Activated CD4-positive, alpha-beta T cell treated with anti-CD3 and anti-CD28 coated beads for 48 hours (primary cell): ENCODE results near the gene EXOC3.
"Not testable (repeated sequence)": the region's sequence is repeated elsewhere in the genome, so short reads cannot be mapped to it uniquely, and the experiment has no call there.

Experiments used
- DNase-seq: peaks from one replicate; pipeline ENCODE4 v3.0.0-alpha.2; 2020

The EXOC3 gene

DNA sequence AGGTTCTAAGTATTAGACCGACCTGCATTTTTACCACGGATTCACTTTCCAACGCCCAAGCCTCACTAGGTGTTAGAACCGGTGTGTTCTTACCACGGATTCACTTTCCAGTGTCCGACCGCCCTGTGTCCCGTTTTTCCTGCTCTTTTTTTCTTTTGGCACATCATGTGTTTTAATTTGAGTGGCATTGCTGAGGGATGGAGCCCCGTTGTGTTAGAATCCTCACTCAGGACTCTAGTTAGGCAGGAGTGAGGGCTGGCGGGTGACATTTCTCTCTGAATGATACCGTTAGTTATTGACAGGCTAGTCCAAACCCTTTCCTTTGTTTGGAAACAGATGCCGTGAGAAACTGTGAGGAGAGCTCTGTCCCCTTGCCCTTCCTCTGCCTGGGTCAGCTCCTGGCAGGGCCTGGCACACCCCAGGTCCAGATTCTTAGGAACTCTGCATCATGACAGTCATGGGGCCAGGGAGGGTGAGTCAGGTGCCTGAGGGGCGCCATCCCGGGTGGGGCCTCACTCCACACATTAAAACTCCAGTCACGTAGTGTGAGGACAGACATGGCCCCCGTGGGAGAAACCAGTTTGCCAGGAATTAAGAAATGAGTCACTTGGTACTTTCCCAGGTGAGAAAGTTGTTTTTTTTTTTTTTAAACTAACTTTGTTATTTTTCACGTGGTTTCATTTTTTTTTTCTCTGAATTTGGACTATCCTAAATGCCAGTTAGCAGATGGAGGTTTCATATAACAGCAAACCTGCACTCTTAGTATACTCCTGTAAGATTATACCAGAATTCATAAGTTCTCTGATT lies 15.8 kb downstream of the EXOC3 start:
- peak; percentile 82 for DNase-seq

DNA sequence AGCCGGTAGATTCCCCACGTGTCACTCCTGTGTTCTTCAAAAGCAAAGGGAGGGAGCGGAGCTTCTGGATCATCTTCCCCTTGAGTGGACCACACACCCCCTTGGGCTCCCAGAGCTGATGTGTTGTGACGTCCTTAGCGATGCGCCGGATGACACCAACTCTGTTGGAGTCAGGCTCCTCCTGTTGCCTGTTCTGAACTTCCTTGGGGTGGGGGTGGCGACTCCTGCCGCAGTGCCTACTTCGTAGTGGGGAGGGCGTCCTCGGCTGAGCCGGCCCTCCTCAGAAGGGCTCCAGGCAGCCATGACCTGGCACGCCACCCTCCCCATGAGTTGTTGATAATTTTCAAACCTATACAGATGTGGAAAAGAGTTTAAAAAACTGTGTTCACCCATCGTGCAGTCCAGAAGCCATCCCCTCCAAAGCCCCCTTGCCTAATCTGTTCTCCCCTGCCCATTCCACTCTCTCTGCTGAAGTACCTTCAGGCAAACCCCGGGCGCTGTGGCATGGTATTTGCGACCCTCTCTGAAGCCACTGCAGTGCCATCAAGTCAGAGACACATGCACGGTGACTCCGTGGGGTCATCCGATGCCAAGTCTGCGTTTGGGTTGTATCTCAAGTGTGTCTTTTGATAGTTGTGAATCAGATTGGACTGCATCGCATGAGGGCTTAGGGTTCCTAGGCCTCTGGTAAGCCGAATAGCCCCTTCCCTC lies 16.7 kb downstream of the EXOC3 start:
- DNase-seq = no peak

DNA sequence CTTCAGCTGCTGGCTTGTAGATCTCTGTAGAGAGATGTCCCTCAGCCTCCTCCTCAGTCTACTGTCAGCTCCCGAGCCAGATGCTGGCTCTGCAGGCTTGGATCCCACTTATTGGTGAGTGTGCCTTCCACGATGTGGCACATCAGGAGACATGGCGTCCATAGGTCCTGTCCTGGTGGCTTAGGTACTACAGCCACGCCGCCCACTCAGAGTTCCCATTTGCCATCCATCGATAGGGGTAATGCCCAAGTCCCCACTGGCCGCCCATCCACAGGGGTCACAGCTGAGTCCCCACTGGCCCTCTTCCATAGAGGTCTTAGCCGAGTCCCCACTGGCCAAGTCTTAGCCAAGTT lies 17.3 kb downstream of the EXOC3 start:
- DNase-seq = no peak

DNA sequence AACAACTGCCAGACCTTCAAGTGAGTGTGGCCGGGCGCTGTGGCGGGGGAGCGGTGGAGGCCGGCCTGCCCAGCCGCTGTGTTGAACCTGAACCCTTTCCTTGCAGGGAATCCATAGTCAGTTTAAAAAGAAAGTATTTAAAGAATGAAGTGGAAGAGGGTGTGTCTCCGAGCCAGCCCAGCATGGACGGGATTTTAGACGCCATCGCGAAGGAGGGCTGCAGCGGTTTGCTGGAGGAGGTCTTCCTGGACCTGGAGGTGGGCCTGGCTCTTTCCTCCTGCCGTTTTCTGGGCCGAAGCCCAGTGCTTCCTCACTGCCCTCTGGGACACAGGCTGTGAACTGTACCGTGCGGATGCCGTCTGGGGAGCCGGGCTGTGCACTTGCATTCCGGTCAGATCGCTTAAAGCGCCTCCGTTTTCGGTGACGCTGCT lies 19.1 kb downstream of the EXOC3 start:
- no peak for DNase-seq

DNA sequence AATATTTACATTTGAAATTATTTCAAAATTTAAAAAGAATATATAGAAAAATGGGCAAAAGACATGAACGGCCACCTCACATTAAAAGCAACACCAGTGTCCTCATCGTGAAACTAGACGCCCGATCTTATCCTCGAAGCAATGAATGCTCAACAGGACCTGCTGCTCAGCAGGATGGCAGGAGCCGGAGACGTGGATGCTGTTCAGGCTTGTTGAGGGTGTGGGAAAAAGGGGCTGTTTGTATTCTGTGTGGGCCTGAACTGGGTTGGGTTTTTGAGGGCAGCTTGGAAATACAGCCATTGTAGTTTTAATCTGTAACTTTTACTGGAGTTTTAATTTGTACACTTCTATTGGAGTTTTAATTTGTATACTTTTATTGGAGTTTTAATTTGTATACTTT lies 20.3 kb downstream of the EXOC3 start:
- DNase-seq = no peak

DNA sequence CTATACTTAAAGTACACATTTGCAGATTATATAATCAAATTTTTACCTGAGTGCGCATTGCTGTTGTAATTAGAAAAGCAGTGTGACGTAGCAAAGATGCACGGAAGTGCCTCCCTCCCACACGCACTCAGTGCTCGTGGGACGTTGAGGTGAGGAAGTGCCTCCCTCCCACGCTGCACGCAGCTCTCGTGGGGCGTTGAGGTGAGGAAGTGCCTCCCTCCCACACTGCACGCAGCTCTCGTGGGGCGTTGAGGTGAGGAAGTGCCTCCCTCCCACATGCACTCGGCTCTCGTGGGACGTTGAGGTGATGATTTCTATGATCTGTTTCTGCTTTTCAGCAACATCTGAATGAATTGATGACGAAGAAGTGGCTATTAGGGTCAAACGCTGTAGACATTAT lies 21.0 kb downstream of the EXOC3 start:
- peak; percentile 72 for DNase-seq

DNA sequence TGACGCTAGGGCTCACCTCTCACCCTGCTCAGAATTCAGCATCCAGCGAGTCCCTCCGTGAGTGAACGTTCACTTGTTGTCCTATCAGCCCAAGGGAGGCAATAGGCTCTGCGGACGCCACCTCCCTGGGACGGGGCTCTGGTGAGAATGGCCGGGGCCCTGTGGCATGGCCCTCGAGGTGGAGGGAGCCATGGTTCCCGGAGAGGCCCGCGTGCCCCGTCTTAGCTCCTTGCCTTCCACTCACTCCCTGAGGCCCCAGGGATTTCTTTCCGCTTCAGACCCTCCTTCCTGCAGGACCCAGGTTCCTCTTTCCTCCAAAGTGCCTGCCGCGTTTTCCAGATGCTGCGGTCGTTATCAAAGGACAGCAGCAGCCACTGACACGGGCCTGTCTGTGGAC lies 21.5 kb downstream of the EXOC3 start:
- no peak for DNase-seq

DNA sequence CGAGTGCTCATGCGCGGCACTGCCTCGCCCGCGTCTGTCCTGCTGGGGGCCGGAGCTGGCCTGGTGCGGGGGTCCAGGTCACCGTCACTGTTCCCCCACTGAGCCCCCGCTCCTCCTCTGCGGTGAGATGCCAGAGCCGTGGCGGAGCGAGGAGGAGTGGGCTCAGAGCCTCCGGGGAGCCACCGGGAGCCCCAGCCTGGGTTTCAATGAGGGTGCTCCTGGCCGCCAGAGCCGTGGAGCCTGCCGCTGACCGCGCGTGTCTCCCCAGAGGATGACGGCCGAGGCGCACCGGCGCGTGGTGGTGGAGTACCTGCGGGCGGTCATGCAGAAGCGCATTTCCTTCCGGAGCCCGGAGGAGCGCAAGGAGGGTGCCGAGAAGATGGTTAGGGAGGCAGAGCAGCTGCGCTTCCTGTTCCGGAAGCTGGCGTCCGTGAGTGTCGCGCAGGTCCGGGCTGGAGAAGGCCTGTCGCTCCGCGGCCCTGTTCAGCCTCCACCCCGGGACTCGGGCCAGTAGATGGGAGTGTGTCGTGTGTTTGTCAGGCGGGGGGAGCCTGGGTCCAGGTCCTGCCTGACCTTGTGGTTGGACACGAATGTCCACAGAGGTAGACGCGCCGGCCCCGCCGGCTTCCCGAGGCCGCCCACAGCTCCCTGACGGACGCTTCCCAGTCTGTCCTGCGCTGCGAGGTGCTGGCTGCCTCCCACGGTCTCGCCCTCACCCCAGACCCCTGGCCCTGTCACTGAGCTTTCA lies 22.0 kb downstream of the EXOC3 start:
- no peak for DNase-seq

DNA sequence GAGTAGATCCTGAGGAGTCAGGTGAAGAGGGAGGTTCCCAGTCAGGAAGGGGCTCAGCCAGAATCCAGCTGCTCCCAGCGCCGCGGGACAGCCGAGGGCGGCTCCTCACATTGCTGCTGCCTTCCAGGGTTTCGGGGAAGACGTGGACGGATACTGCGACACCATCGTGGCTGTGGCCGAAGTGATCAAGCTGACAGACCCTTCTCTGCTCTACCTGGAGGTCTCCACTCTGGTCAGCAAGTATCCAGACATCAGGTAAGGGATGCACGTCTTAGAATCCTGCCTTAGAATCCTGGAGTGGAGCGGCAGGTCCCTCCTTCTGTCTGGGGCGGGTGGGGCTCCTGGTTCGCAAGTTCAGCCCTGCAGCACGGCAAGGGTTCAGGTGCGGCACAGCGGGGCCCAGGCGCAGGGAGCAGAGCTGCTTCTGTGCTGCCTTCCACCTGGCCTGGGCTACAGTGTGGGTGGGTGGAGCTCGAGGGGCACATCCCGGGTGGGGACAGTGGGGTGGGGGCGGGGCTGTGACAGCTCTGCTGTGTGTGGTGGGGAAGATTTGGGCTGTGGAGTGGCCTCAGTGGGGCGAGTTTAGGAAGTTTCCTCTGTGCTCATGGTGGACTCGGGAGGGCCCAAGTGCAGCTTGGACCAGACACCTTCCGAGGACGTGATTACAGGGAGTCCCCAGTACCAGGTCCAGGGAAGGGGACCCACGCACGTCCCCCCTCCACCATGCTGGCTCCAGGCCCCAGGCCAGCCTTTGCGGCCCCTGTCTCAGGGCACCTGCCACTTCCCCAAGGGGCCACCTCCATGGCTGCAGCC lies 22.8 kb downstream of the EXOC3 start:
- no peak for DNase-seq

DNA sequence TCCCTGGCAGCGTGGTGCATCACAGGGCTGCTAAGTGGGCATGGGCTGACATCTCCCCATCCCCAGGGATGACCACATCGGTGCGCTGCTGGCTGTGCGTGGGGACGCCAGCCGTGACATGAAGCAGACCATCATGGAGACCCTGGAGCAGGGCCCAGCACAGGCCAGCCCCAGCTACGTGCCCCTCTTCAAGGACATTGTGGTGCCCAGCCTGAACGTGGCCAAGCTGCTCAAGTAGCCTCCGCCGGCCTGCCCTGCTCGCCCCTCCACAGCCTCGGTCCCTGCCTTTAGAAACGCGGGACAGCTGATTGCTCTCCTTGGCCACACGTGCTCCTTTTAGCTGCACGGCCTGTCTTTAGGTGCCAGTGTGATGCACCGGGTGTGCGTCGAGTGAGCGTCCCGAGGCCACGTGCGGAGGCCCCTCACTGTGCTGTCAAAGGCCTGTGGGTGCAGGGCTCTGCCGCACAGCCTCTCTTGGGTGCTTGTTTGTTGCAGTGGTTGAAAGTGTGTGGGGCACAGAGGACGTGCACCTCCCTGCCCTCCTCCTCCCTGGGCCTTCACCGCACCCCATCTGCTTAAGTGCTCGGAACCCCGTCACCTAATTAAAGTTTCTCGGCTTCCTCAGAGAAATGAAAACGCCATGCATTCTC lies 23.8 kb downstream of the EXOC3 start:
- DNase-seq = no peak

DNA sequence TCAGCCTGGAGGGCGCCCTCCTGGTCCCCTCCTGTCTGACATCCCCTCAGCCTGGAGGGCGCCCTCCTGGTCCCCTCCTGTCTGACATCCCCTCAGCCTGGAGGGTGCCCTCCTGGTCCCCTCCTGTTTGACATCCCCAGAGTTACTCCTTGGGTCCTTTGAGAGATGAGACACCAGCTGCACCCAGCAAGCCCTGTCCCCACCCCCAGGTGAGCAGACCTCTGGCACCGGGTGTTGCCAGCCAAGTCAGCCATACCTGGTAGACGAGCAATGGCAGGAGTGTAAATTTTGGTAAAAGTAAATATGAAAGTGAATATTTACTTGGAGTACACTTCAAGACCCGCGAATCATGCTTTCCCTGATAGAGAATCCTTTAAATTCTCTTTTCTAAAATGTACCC lies 25.4 kb downstream of the EXOC3 start:
- DNase-seq = no peak

DNA sequence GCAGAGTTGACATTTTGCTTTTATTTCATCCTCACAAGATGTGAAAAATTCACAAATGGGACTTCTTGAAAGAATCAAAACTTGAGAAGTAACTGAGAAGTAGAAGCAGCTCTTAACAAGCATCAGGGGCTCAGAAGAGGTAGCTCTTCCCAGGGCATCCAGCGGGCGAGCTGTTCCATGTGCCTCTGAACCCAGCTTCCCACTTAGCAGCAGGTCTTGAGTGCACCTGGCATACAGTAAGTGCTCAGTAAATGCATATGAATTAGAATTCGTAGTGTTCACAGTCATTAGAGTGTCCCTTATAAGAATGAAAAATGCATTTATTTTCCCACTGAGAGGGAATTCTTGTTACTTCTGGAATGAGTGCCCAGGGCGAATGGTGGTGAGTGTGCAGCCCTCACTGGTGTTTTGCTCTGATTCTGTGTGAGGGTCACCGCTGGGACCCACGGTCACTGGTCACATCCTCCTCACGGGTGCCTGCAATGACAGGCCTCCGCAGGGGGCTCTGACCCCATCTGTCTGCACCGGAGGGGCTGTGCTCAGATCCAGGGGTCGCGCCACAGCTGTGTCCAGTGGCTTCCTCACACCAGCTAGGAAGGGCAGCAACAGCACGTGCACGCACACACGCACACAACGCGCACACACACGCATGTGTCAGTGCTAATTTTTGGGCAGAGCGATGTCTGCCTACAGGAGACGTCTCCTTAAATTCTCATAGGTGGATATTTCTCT lies 26.9 kb downstream of the EXOC3 start:
- no peak for DNase-seq

DNA sequence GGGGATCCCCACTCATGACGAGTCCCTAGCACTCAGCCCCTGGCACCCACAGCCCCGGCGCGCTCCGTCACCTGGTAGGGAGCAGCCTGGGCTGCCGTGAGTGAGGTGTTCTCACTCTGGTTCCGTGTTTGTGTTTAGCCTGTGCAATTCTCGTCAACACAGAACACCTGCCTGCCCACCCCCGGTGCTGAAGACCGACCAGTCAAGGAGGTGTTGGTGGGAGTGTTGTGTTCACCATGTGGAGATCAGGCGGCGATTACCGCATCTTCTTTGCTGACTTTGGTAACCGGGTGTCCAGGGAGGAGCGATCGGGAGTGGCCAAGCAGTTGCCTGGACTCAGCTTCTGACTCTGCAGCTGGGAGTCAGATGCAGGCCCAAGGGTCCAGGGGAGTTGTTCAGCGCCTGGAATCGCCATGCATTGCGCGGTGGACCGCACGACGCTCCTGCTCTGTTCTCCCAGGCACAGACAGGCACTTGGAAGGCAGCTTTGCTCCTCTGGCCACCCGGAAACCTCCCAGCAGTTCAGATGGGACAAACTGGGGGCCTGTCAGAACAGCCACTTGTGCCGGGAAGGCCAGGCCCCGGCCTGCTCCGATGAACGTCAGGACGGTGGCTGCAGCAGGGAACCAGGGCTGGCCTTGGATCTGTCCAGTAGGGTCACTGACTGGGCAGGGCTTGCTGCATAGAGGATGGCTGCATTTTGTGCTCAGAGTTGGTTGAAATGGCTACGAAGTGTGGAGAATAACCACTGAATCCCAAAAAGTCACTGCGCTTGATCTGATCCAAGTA lies 28.2 kb downstream of the EXOC3 start:
- no peak for DNase-seq

DNA sequence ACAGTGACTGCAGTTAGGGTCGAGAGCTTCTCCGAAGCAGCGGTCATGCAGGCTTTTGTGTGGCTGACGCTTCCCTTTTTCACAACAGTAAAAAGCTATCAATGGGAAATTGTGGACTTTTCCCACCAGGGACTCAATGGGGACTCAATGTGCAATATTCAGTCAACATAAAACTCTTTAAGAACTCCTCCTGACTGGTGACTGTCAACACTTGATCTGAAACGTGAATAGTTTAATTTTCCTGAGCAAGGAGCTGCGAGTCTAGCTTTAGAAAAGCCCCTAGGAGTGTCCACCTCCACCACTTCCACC lies 28.7 kb downstream of the EXOC3 start:
- no peak for DNase-seq

DNA sequence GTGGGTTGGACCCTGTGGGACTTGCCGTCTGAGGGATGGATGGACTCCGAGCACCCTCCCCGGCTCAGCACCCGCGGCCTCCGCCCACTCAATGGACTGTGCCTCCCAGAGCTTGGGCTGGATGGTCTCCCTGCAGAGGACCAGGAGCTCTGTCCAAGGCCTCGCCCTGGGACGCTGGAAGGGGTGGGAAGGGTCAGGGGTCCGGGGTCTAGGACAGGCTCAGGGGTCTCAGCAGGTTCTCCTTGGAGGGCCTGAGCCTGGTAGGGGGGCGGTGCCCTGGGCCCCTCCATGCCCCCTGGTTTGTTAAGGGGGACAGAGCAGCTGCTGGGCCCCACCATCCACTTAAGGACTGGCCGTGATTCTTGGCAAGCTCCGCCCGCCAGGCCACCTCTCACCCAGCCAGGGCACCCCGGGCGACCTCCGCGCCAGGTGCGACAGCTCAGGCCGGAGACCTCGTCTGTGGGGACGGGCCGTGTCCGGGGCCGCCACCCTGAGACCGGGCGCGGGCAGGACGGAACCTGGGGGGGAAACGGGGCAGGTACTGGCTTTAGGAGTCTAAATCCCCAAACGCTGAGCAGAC lies 29.2 kb downstream of the EXOC3 start:
- DNase-seq = peak; percentile 33

DNA sequence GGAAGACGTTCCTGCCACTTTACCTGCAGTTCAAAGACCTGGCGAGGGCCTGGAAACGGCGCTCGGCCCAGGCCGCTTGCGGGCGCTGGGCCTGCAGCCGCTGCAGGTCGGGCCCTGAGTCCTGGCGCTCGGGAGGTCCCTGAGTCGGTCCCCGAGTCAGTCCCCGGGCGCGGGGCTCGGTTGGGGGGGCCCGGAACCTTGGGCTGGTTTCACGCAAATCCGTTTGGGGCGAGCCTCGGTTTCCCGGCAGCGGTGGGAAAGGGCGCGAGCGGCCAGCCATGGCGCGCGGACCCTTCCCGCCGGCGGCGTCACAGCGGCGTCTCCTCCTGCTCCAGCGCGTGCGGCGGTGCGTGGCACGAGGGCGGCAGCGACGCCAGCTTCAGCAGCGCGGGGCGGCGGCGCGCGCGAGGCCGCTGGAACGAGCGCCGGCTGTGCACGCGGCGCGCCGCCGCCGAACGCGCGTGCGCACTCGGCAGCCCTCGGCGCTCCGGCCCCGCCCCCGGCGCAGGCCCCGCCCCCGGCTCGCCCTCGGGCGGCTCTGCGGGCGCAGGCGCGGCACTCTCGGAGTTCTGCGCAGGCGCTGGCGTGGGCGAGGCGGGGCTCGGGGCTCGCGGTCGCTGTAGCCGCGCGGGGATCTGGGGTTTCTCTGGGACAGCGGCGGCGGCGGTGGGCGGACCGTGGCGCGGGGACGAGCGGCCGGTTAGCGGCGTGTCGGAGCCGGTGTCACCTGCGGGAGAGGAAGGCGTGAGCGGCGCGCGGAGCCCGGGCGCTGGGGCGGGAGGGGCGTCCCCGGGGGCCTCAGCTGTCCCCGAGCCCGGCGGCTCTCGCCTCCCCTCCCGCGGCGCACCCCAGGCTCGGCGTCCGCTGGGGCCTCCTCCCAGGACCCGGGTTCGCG lies 29.9 kb downstream of the EXOC3 start:
- peak; percentile 92 for DNase-seq

DNA sequence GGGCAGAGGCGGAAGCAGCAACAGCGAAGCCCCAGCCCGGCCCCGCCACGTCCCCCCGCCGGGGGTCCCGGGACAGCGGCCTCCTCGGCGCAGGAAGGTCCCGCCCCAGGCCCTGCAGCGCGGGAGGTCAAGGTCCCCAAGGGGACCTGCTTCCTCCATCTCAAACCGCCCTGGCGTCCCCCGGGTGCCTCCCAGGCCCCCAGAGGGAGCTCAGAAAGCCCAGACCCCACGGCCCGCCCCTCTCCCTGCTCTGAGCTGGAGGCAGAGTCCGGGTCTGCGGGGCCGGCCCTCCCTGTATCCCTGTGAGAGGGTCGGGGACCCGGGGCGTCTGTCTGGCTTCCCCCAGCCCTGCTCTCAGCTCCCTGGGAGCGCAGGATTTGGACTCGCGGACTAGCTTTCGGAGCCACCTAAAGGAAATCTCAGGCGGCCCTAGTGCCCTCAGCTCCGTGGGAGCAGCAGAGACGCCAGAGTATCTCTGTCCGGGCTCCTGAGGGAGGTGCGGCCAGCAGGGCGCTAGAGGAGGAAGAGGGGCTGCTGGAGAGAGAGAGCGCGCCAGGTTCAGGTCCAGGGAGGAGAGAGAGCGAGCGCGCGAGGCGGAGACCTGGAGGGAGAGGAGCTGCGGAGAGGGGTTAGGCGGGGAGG lies 30.7 kb downstream of the EXOC3 start:
- peak; percentile 45 for DNase-seq

DNA sequence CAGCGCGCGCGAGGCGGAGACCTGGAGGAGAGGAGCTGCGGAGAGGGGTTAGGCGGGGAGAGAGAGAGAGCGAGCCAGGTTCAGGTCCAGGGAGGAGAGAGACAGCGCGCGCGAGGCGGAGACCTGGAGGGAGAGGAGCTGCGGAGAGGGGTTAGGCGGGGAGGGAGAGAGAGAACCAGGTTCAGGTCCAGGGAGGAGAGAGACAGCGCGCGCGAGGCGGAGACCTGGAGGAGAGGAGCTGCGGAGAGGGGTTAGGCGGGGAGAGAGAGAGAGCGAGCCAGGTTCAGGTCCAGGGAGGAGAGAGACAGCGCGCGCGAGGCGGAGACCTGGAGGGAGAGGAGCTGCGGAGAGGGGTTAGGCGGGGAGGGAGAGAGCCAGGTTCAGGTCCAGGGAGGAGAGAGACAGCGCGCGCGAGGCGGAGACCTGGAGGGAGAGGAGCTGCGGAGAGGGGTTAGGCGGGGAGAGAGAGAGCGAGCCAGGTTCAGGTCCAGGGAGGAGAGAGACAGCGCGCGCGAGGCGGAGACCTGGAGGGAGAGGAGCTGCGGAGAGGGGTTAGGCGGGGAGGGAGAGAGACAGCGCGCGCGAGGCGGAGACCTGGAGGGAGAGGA lies 31.4 kb downstream of the EXOC3 start:
- DNase-seq = not testable (repeated sequence)
